ENCODE results near the gene HLA-B. TPM values are rescaled to one million over a fixed set of nuclear protein-coding genes. Genes with fewer than 3 reads are reported as not detected.

The HLA-B gene
- total and polyA plus RNA-seq, 3 donors from 2014 or later, result 425 to 943 (median 439) TPM

GRCh38 chr6:31358302-31358701 is 1.3 kb upstream of the HLA-B start:
- Histone ChIP-seq H3K27me3 (no peaks in the 10 kb centered on the region), H3K4me3 (no peak overlapping the region), H3K9me3 (no peaks in the 10 kb centered on the region), H3K4me1 (peaks cover 8% of the 10 kb centered on the region), H3K36me3 (ENCODE audit: low read depth, missing control alignments) (no peaks in the 10 kb centered on the region), H3K27ac (no peak overlapping the region)
- 48% methylated on average over 4 of the region's 4 CpGs for WGBS, 2 donors
- no peak for DNase-seq
- TF ChIP-seq POLR2A (IDR thresholded peaks at IDR 0.05), result no peak
- TF ChIP-seq, protein P1, sequence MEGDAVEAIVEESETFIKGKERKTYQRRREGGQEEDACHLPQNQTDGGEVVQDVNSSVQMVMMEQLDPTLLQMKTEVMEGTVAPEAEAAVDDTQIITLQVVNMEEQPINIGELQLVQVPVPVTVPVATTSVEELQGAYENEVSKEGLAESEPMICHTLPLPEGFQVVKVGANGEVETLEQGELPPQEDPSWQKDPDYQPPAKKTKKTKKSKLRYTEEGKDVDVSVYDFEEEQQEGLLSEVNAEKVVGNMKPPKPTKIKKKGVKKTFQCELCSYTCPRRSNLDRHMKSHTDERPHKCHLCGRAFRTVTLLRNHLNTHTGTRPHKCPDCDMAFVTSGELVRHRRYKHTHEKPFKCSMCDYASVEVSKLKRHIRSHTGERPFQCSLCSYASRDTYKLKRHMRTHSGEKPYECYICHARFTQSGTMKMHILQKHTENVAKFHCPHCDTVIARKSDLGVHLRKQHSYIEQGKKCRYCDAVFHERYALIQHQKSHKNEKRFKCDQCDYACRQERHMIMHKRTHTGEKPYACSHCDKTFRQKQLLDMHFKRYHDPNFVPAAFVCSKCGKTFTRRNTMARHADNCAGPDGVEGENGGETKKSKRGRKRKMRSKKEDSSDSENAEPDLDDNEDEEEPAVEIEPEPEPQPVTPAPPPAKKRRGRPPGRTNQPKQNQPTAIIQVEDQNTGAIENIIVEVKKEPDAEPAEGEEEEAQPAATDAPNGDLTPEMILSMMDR (IDR thresholded peaks at IDR 0.05), result no peak
- intact Hi-C loops (cut with DNase I; ENCODE audit: low total_unique reads), result no loop called here

DNA sequence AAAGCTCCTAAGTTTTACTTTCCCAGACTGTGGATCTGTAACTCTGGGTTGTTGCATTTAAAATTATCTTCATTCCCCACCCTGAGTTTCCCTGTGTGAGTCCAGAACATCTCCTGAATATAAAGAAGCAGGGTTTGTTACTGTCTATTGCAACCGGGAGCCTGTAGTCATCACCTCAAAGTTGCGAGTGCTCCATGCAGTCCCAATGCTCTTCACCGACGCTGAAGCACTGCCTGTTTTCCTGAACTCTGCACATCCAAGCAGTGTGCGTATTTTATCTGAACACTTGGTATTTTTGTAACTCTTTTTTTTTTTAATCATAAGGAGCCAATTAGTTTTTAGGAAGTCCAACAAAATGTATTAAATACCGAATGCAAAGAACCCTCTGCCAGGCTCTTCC is 907 bp upstream of the HLA-B start:
- H3K27ac ChIP-seq, result peak overlapping the region in 1 of 2 donors; percentile 92
- no peaks in the 10 kb centered on the region for H3K36me3 ChIP-seq (ENCODE audit: low read depth, missing control alignments)
- DNase-seq, result no peak
- WGBS, 2 donors, result 8 to 22% methylated on average over 6 of the region's 6 CpGs
- no peaks in the 10 kb centered on the region for H3K9me3 ChIP-seq
- H3K4me3 ChIP-seq, result peak overlapping the region in 1 of 2 donors; percentile 67
- intact Hi-C loops (cut with DNase I; ENCODE audit: low total_unique reads), result no loop called here
- no peaks in the 10 kb centered on the region for H3K27me3 ChIP-seq
- peaks cover 8% of the 10 kb centered on the region for H3K4me1 ChIP-seq
- no peak for TF ChIP-seq POLR2A (IDR thresholded peaks at IDR 0.05)
- TF ChIP-seq, protein P1 (IDR thresholded peaks at IDR 0.05), result no peak

DNA sequence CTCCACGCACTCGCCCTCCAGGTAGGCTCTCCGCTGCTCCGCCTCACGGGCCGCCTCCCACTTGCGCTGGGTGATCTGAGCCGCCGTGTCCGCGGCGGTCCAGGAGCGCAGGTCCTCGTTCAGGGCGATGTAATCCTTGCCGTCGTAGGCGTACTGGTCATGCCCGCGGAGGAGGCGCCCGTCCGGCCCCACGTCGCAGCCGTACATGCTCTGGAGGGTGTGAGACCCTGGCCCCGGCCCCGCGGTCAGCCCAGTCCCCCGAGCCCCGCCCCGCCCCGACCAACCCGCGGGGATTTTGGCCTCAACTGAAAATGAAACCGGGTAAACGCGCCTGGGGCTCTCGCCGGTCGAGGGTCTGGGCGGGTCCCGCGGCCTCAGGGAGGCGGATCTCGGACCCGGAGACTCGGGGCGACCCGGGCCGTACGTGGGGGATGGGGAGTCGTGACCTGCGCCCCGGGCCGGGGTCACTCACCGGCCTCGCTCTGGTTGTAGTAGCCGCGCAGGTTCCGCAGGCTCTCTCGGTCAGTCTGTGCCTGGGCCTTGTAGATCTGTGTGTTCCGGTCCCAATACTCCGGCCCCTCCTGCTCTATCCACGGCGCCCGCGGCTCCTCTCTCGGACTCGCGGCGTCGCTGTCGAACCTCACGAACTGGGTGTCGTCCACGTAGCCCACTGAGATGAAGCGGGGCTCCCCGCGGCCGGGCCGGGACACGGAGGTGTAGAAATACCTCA is 598 bp downstream of the HLA-B start:
- Histone ChIP-seq H3K27me3 (no peaks in the 10 kb centered on the region), H3K9me3 (no peaks in the 10 kb centered on the region), H3K4me1 (peaks cover 8% of the 10 kb centered on the region), H3K4me3 (peak overlapping the region; percentile 67 to 75), H3K27ac (peak overlapping the region; percentile 76 to 92), H3K36me3 (ENCODE audit: low read depth, missing control alignments) (no peaks in the 10 kb centered on the region)
- 0% methylated on average over 2 to 17 of the region's 83 CpGs for WGBS, 2 donors
- DNase-seq, result peak; percentile 44
- intact Hi-C loops (cut with DNase I; ENCODE audit: low total_unique reads), result no loop called here
- TF ChIP-seq, protein P1 (IDR thresholded peaks at IDR 0.05), result no peak
- TF ChIP-seq POLR2A (IDR thresholded peaks at IDR 0.05), result no peak

- TF ChIP-seq, protein P1 (IDR thresholded peaks at IDR 0.05), result no peak
- TF ChIP-seq POLR2A (IDR thresholded peaks at IDR 0.05), result no peak
- no peak for DNase-seq
- H3K36me3 ChIP-seq (ENCODE audit: low read depth, missing control alignments), result no peaks in the 10 kb centered on the region
- intact Hi-C loops (cut with DNase I; ENCODE audit: low total_unique reads), result loop anchor here (2.0 kb wide), 1 partner anchor 85 kb away; no protein-coding TSS in a partner anchor
- 58 to 69% methylated on average over 4 to 5 of the region's 5 CpGs for WGBS, 2 donors
- H3K4me1 ChIP-seq, result peaks cover 8% of the 10 kb centered on the region
- no peaks in the 10 kb centered on the region for H3K27me3 ChIP-seq
- H3K27ac ChIP-seq, result no peak overlapping the region
- no peaks in the 10 kb centered on the region for H3K9me3 ChIP-seq
- H3K4me3 ChIP-seq, result no peak overlapping the region
Observed at GRCh38 chr6:31355583-31355948, 1.4 kb downstream of the HLA-B start.
